H9 (cell line): ENCODE results near the gene GYG1. TPM values are rescaled to one million over a fixed set of nuclear protein-coding genes. Genes with fewer than 3 reads are reported as not detected.

ENCODE experiments used
- DNase-seq: peaks from one replicate; pipeline ENCODE4 v3.0.0-alpha.2; 2017
- H2AFZ ChIP-seq: one replicate; pipeline ENCODE4 v1.6.1; 2013; ENCODE audit warnings: mild to moderate bottlenecking, low read length, control low read depth, moderate library complexity
- H2AK5ac ChIP-seq: 2 replicates; pipeline ENCODE4 v1.6.1; 2013; ENCODE audit warnings: low read length, control low read depth, mixed read lengths; ENCODE audit not compliant: insufficient read length
- H2BK120ac ChIP-seq: one replicate; pipeline ENCODE4 v1.6.1; 2013; ENCODE audit warnings: low read depth, mild to moderate bottlenecking, low read length, control low read depth, inconsistent platforms; ENCODE audit not compliant: poor library complexity, severe bottlenecking
- H2BK12ac ChIP-seq: 2 replicates; pipeline ENCODE4 v1.6.1; 2013; ENCODE audit warnings: low read length, control low read depth, mixed read lengths, low read depth; ENCODE audit not compliant: insufficient read length
- H2BK15ac ChIP-seq: 2 replicates; pipeline ENCODE4 v1.6.1; 2013; ENCODE audit warnings: low read depth, low read length, control low read depth
- H2BK20ac ChIP-seq: one replicate; pipeline ENCODE4 v1.6.1; 2013; ENCODE audit warnings: low read depth, mild to moderate bottlenecking, low read length, control low read depth, inconsistent platforms; ENCODE audit not compliant: poor library complexity, severe bottlenecking
- H2BK5ac ChIP-seq: 2 replicates; pipeline ENCODE4 v1.6.1; 2013; ENCODE audit warnings: low read length, control low read depth, mixed read lengths; ENCODE audit not compliant: insufficient read length
- H3K14ac ChIP-seq: 2 replicates; pipeline ENCODE4 v1.6.1; 2013; ENCODE audit warnings: low read length, control low read depth; ENCODE audit not compliant: insufficient read depth
- H3K18ac ChIP-seq: 2 replicates; pipeline ENCODE4 v1.6.1; 2013; ENCODE audit warnings: low read depth, mild to moderate bottlenecking, mixed read lengths, low read length, control low read depth; ENCODE audit not compliant: insufficient read length
- H3K23ac ChIP-seq: 2 replicates; pipeline ENCODE4 v1.6.1; 2013; ENCODE audit warnings: low read length, control low read depth, mixed read lengths, low read depth; ENCODE audit not compliant: insufficient read length
- H3K23me2 ChIP-seq: 2 replicates; pipeline ENCODE4 v1.6.1; 2013; ENCODE audit warnings: low read depth, mild to moderate bottlenecking, mixed read lengths, low read length, control low read depth; ENCODE audit not compliant: insufficient read length, poor library complexity, severe bottlenecking
- H3K27ac ChIP-seq: 2 replicates; pipeline ENCODE4 v1.5.1; 2013; ENCODE audit warnings: low read length, control low read depth, mixed read lengths, low read depth; ENCODE audit not compliant: insufficient read length
- H3K27me3 ChIP-seq: 2 replicates; pipeline ENCODE4 v1.6.1; 2013; ENCODE audit warnings: low read length, control low read depth, inconsistent platforms; ENCODE audit not compliant: insufficient read depth
- H3K4ac ChIP-seq: 2 replicates; pipeline ENCODE4 v1.6.1; 2013; ENCODE audit warnings: low read depth, mild to moderate bottlenecking, control low read depth, inconsistent platforms, low read length, moderate library complexity
- H3K4me1 ChIP-seq: 2 replicates; pipeline ENCODE4 v1.6.1; 2013; ENCODE audit warnings: low read length, control low read depth, inconsistent platforms; ENCODE audit not compliant: insufficient read depth
- H3K4me2 ChIP-seq: 2 replicates; pipeline ENCODE4 v1.6.1; 2013; ENCODE audit warnings: low read length, control low read depth, mixed read lengths; ENCODE audit not compliant: insufficient read length, insufficient read depth
- H3K56ac ChIP-seq: 2 replicates; pipeline ENCODE4 v1.6.1; 2013; ENCODE audit warnings: low read depth, mild to moderate bottlenecking, mixed read lengths, low read length, control low read depth; ENCODE audit not compliant: insufficient read length
- H3K79me1 ChIP-seq: 2 replicates; pipeline ENCODE4 v1.6.1; 2013; ENCODE audit warnings: low read depth, mild to moderate bottlenecking, moderate library complexity, low read length, control low read depth, inconsistent platforms; ENCODE audit not compliant: insufficient read depth, poor library complexity, severe bottlenecking
- H3K79me2 ChIP-seq: 2 replicates; pipeline ENCODE4 v1.6.1; 2013; ENCODE audit warnings: low read length, control low read depth, inconsistent platforms; ENCODE audit not compliant: insufficient read depth
- H3K9ac ChIP-seq: 2 replicates; pipeline ENCODE4 v1.6.1; 2013; ENCODE audit warnings: low read length, control low read depth, mixed read lengths; ENCODE audit not compliant: insufficient read length; ENCODE audit errors: extremely low read depth
- H3K9me3 ChIP-seq: one replicate; pipeline ENCODE4 v1.6.1; 2013; ENCODE audit warnings: low read depth, low read length, inconsistent platforms; ENCODE audit not compliant: control insufficient read depth
- H3T11ph ChIP-seq: one replicate; pipeline ENCODE4 v1.6.1; 2013; ENCODE audit warnings: mild to moderate bottlenecking, low read length, control low read depth, inconsistent platforms
- H4K20me1 ChIP-seq: one replicate; pipeline ENCODE4 v1.6.1; 2013; ENCODE audit not compliant: control insufficient read depth, insufficient read length, insufficient read depth
- H4K5ac ChIP-seq: 2 replicates; pipeline ENCODE4 v1.6.1; 2013; ENCODE audit warnings: low read depth, mild to moderate bottlenecking, mixed read lengths, low read length, control low read depth; ENCODE audit not compliant: insufficient read length
- H4K8ac ChIP-seq: replicated peaks from 2 replicates; pipeline ENCODE4 v1.6.1; 2013; ENCODE audit warnings: low read length, control low read depth, mixed read lengths, low read depth; ENCODE audit not compliant: insufficient read length
- H4K91ac ChIP-seq: 2 replicates; pipeline ENCODE4 v1.6.1; 2013; ENCODE audit warnings: low read depth, mild to moderate bottlenecking, moderate library complexity, mixed read lengths, low read length, control low read depth; ENCODE audit not compliant: insufficient read length
- H3K27ac Mint-ChIP-seq, 3 experiments: 2 replicates in 2 of 3; 3 replicates in 1 of 3; pipeline ENCODE4 v1.8.0; 2020 to 2021; ENCODE audit warnings: mixed read lengths in 3 of 3, mild to moderate bottlenecking in 1 of 3, moderate library complexity in 1 of 3
- H3K27me3 Mint-ChIP-seq: 2 replicates; pipeline ENCODE4 v1.8.0; 2021; ENCODE audit warnings: low read depth, mild to moderate bottlenecking, moderate library complexity, mixed read lengths
- H3K36me3 Mint-ChIP-seq, 3 experiments: 2 replicates in 2 of 3; 3 replicates in 1 of 3; pipeline ENCODE4 v1.8.0; 2020 to 2021; ENCODE audit warnings: low read depth in 3 of 3, mixed read lengths in 3 of 3; ENCODE audit not compliant: insufficient read depth in 1 of 3
- H3K4me1 Mint-ChIP-seq, 2 experiments: 2 replicates each; pipeline ENCODE4 v1.8.0; 2020; ENCODE audit warnings: mixed read lengths in 2 of 2
- H3K4me3 Mint-ChIP-seq, 2 experiments: 2 replicates in 1 of 2; 3 replicates in 1 of 2; pipeline ENCODE4 v1.8.0; 2020 to 2021; ENCODE audit warnings: mild to moderate bottlenecking in 2 of 2, mixed read lengths in 2 of 2, moderate library complexity in 1 of 2
- H3K9me3 Mint-ChIP-seq, 2 experiments: 2 replicates in 1 of 2; 3 replicates in 1 of 2; pipeline ENCODE4 v1.8.0; 2020; ENCODE audit warnings: mild to moderate bottlenecking in 2 of 2, mixed read lengths in 2 of 2, moderate library complexity in 1 of 2
- CTCF ChIP-seq: fragments of 200-600 bp; sonication (generic); conservative IDR thresholded peaks from 3 replicates; pipeline ENCODE4 v1.8.0; 2021; ENCODE audit warnings: antibody characterized with exemption, mild to moderate bottlenecking
- total RNA-seq: library from RNA; stranded (reverse); gene quantifications from 2 replicates; pipeline ENCODE4 v1.2.1, GENCODE V29; 2021

GYG1 gene
- total RNA-seq, 1 experiment from 2014 or later, result 31.5 TPM

- no peak overlapping the region for H2AFZ ChIP-seq
- H3K23ac ChIP-seq, result no peak overlapping the region
- no peak overlapping the region for H3T11ph ChIP-seq
- H3K14ac ChIP-seq, result no peak overlapping the region
- H2BK15ac ChIP-seq, result no peak overlapping the region
- no peak overlapping the region for H3K4me3 Mint-ChIP-seq
- no peaks in the 10 kb centered on the region for H3K27me3 ChIP-seq
- H3K27ac ChIP-seq, result no peak overlapping the region
- H4K5ac ChIP-seq, result no peak overlapping the region
- no peak overlapping the region for H3K9ac ChIP-seq
- H3K79me2 ChIP-seq, result no peaks in the 10 kb centered on the region
- H3K23me2 ChIP-seq, result no peaks in the 10 kb centered on the region
- no peaks in the 10 kb centered on the region for H3K4me1 ChIP-seq
- H3K9me3 Mint-ChIP-seq, result no peaks in the 10 kb centered on the region
- no peaks in the 10 kb centered on the region for H3K27me3 Mint-ChIP-seq
- H3K56ac ChIP-seq, result no peak overlapping the region
- no peak overlapping the region for H3K4me2 ChIP-seq
- no peak overlapping the region for H4K91ac ChIP-seq
- H3K4ac ChIP-seq, result no peak overlapping the region
- peaks cover 15 to 23% of the 10 kb centered on the region in 2 experiments for H3K4me1 Mint-ChIP-seq
- H2BK120ac ChIP-seq, result no peak overlapping the region
- no peak overlapping the region for H2BK12ac ChIP-seq
- no peaks in the 10 kb centered on the region; a peak in 1 of 7 replicates for H3K36me3 Mint-ChIP-seq
- H3K9me3 ChIP-seq, result no peaks in the 10 kb centered on the region
- no peak overlapping the region for H3K18ac ChIP-seq
- no peak overlapping the region for H3K27ac Mint-ChIP-seq
- no peak overlapping the region for H2BK5ac ChIP-seq
- no peak for DNase-seq
- no peak overlapping the region for H4K8ac ChIP-seq
- no peak overlapping the region for H2AK5ac ChIP-seq
- no peak for TF ChIP-seq CTCF
- no peaks in the 10 kb centered on the region for H4K20me1 ChIP-seq
- no peak overlapping the region for H2BK20ac ChIP-seq
- no peaks in the 10 kb centered on the region for H3K79me1 ChIP-seq
Measured at GRCh38 chr3:148953094-148953493, 38.2 kb upstream of the GYG1 start.
